Erythroblast (primary cell): ENCODE measurements around the gene MAEA.

Experiments
- GATA1 ChIP-seq: IDR thresholded peaks from 2 replicates; pipeline ENCODE4 v1.6.1; 2011; ENCODE audit warnings: low read depth, mild to moderate bottlenecking, control low read depth, low read length, moderate library complexity
- POLR2A ChIP-seq: IDR thresholded peaks from 2 replicates; pipeline ENCODE4 v1.6.1; 2011; ENCODE audit warnings: mild to moderate bottlenecking, low read length

GRCh38 chr4:1336088-1336491 lies 46.4 kb downstream of the MAEA start:
- no peak for TF ChIP-seq POLR2A
- no peak for TF ChIP-seq GATA1
